H9 (cell line): ENCODE data around the gene STT3B. TPM values are rescaled to one million over a fixed set of nuclear protein-coding genes. Genes with fewer than 3 reads are reported as not detected.

Source experiments
- DNase-seq: peaks from one replicate; pipeline ENCODE4 v3.0.0-alpha.2; 2017
- H2AFZ ChIP-seq: one replicate; pipeline ENCODE4 v1.6.1; 2013; ENCODE audit warnings: mild to moderate bottlenecking, low read length, control low read depth, moderate library complexity
- H2AK5ac ChIP-seq: 2 replicates; pipeline ENCODE4 v1.6.1; 2013; ENCODE audit warnings: low read length, control low read depth, mixed read lengths; ENCODE audit not compliant: insufficient read length
- H2BK120ac ChIP-seq: one replicate; pipeline ENCODE4 v1.6.1; 2013; ENCODE audit warnings: low read depth, mild to moderate bottlenecking, low read length, control low read depth, inconsistent platforms; ENCODE audit not compliant: poor library complexity, severe bottlenecking
- H2BK12ac ChIP-seq: 2 replicates; pipeline ENCODE4 v1.6.1; 2013; ENCODE audit warnings: low read length, control low read depth, mixed read lengths, low read depth; ENCODE audit not compliant: insufficient read length
- H2BK15ac ChIP-seq: 2 replicates; pipeline ENCODE4 v1.6.1; 2013; ENCODE audit warnings: low read depth, low read length, control low read depth
- H2BK20ac ChIP-seq: one replicate; pipeline ENCODE4 v1.6.1; 2013; ENCODE audit warnings: low read depth, mild to moderate bottlenecking, low read length, control low read depth, inconsistent platforms; ENCODE audit not compliant: poor library complexity, severe bottlenecking
- H2BK5ac ChIP-seq: 2 replicates; pipeline ENCODE4 v1.6.1; 2013; ENCODE audit warnings: low read length, control low read depth, mixed read lengths; ENCODE audit not compliant: insufficient read length
- H3K14ac ChIP-seq: 2 replicates; pipeline ENCODE4 v1.6.1; 2013; ENCODE audit warnings: low read length, control low read depth; ENCODE audit not compliant: insufficient read depth
- H3K18ac ChIP-seq: 2 replicates; pipeline ENCODE4 v1.6.1; 2013; ENCODE audit warnings: low read depth, mild to moderate bottlenecking, mixed read lengths, low read length, control low read depth; ENCODE audit not compliant: insufficient read length
- H3K23ac ChIP-seq: 2 replicates; pipeline ENCODE4 v1.6.1; 2013; ENCODE audit warnings: low read length, control low read depth, mixed read lengths, low read depth; ENCODE audit not compliant: insufficient read length
- H3K23me2 ChIP-seq: 2 replicates; pipeline ENCODE4 v1.6.1; 2013; ENCODE audit warnings: low read depth, mild to moderate bottlenecking, mixed read lengths, low read length, control low read depth; ENCODE audit not compliant: insufficient read length, poor library complexity, severe bottlenecking
- H3K27ac ChIP-seq: 2 replicates; pipeline ENCODE4 v1.5.1; 2013; ENCODE audit warnings: low read length, control low read depth, mixed read lengths, low read depth; ENCODE audit not compliant: insufficient read length
- H3K27me3 ChIP-seq: 2 replicates; pipeline ENCODE4 v1.6.1; 2013; ENCODE audit warnings: low read length, control low read depth, inconsistent platforms; ENCODE audit not compliant: insufficient read depth
- H3K4ac ChIP-seq: 2 replicates; pipeline ENCODE4 v1.6.1; 2013; ENCODE audit warnings: low read depth, mild to moderate bottlenecking, control low read depth, inconsistent platforms, low read length, moderate library complexity
- H3K4me1 ChIP-seq: 2 replicates; pipeline ENCODE4 v1.6.1; 2013; ENCODE audit warnings: low read length, control low read depth, inconsistent platforms; ENCODE audit not compliant: insufficient read depth
- H3K4me2 ChIP-seq: 2 replicates; pipeline ENCODE4 v1.6.1; 2013; ENCODE audit warnings: low read length, control low read depth, mixed read lengths; ENCODE audit not compliant: insufficient read length, insufficient read depth
- H3K56ac ChIP-seq: 2 replicates; pipeline ENCODE4 v1.6.1; 2013; ENCODE audit warnings: low read depth, mild to moderate bottlenecking, mixed read lengths, low read length, control low read depth; ENCODE audit not compliant: insufficient read length
- H3K79me1 ChIP-seq: 2 replicates; pipeline ENCODE4 v1.6.1; 2013; ENCODE audit warnings: low read depth, mild to moderate bottlenecking, moderate library complexity, low read length, control low read depth, inconsistent platforms; ENCODE audit not compliant: insufficient read depth, poor library complexity, severe bottlenecking
- H3K79me2 ChIP-seq: 2 replicates; pipeline ENCODE4 v1.6.1; 2013; ENCODE audit warnings: low read length, control low read depth, inconsistent platforms; ENCODE audit not compliant: insufficient read depth
- H3K9ac ChIP-seq: 2 replicates; pipeline ENCODE4 v1.6.1; 2013; ENCODE audit warnings: low read length, control low read depth, mixed read lengths; ENCODE audit not compliant: insufficient read length; ENCODE audit errors: extremely low read depth
- H3K9me3 ChIP-seq: one replicate; pipeline ENCODE4 v1.6.1; 2013; ENCODE audit warnings: low read depth, low read length, inconsistent platforms; ENCODE audit not compliant: control insufficient read depth
- H3T11ph ChIP-seq: one replicate; pipeline ENCODE4 v1.6.1; 2013; ENCODE audit warnings: mild to moderate bottlenecking, low read length, control low read depth, inconsistent platforms
- H4K20me1 ChIP-seq: one replicate; pipeline ENCODE4 v1.6.1; 2013; ENCODE audit not compliant: control insufficient read depth, insufficient read length, insufficient read depth
- H4K5ac ChIP-seq: 2 replicates; pipeline ENCODE4 v1.6.1; 2013; ENCODE audit warnings: low read depth, mild to moderate bottlenecking, mixed read lengths, low read length, control low read depth; ENCODE audit not compliant: insufficient read length
- H4K8ac ChIP-seq: replicated peaks from 2 replicates; pipeline ENCODE4 v1.6.1; 2013; ENCODE audit warnings: low read length, control low read depth, mixed read lengths, low read depth; ENCODE audit not compliant: insufficient read length
- H4K91ac ChIP-seq: 2 replicates; pipeline ENCODE4 v1.6.1; 2013; ENCODE audit warnings: low read depth, mild to moderate bottlenecking, moderate library complexity, mixed read lengths, low read length, control low read depth; ENCODE audit not compliant: insufficient read length
- H3K27ac Mint-ChIP-seq, 3 experiments: 2 replicates in 2 of 3; 3 replicates in 1 of 3; pipeline ENCODE4 v1.8.0; 2020 to 2021; ENCODE audit warnings: mixed read lengths in 3 of 3, mild to moderate bottlenecking in 1 of 3, moderate library complexity in 1 of 3
- H3K27me3 Mint-ChIP-seq: 2 replicates; pipeline ENCODE4 v1.8.0; 2021; ENCODE audit warnings: low read depth, mild to moderate bottlenecking, moderate library complexity, mixed read lengths
- H3K36me3 Mint-ChIP-seq, 3 experiments: 2 replicates in 2 of 3; 3 replicates in 1 of 3; pipeline ENCODE4 v1.8.0; 2020 to 2021; ENCODE audit warnings: low read depth in 3 of 3, mixed read lengths in 3 of 3; ENCODE audit not compliant: insufficient read depth in 1 of 3
- H3K4me1 Mint-ChIP-seq, 2 experiments: 2 replicates each; pipeline ENCODE4 v1.8.0; 2020; ENCODE audit warnings: mixed read lengths in 2 of 2
- H3K4me3 Mint-ChIP-seq, 2 experiments: 2 replicates in 1 of 2; 3 replicates in 1 of 2; pipeline ENCODE4 v1.8.0; 2020 to 2021; ENCODE audit warnings: mild to moderate bottlenecking in 2 of 2, mixed read lengths in 2 of 2, moderate library complexity in 1 of 2
- H3K9me3 Mint-ChIP-seq, 2 experiments: 2 replicates in 1 of 2; 3 replicates in 1 of 2; pipeline ENCODE4 v1.8.0; 2020; ENCODE audit warnings: mild to moderate bottlenecking in 2 of 2, mixed read lengths in 2 of 2, moderate library complexity in 1 of 2
- WGBS: extraction: QIAGEN DNeasy Blood & Tissue Kit; methylation state at CpG from one replicate; pipeline ENCODE4 v1.1.7; 2013; ENCODE audit warnings: missing lambda C conversion rate, low lambda C conversion rate, mixed read lengths; ENCODE audit not compliant: insufficient read length; ENCODE audit errors: extremely low coverage; 5-methylcytosine and 5-hydroxymethylcytosine counted together
- total RNA-seq: library from RNA; stranded (reverse); gene quantifications from 2 replicates; pipeline ENCODE4 v1.2.1, GENCODE V29; 2021
- TF ChIP-seq, protein P1 (sequence below): fragments of 200-600 bp; sonication (generic); conservative IDR thresholded peaks from 3 replicates; pipeline ENCODE4 v1.8.0; 2021; ENCODE audit warnings: antibody characterized with exemption, mild to moderate bottlenecking

STT3B gene
- total RNA-seq, 1 experiment from 2014 or later: 79.9 TPM

DNA sequence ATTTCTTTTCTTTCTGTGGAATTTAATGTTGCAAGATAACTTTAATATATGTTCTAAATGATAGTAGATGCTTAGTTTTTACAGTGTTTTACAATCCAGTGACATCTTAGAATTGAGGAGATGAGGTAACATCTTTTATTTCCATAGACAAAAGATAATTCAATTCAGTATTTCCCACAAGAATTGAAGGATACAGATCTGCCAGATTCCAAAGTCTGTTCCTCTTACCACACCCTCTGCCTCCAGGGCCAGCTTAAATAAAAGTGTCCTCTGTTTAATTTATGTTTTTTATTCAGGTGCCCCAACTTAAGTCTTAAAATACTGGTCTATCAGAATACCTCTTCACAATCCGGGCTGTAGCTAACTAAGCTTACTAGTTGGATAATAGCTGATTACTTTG lies 6.5 kb downstream of the STT3B start:
- Histone ChIP-seq H3K27ac (no peak overlapping the region), H3K23ac (no peak overlapping the region), H3K56ac (no peak overlapping the region), H2BK20ac (no peak overlapping the region), H2AFZ (no peak overlapping the region), H4K8ac (no peak overlapping the region), H2BK15ac (no peak overlapping the region), H3K9me3 (no peaks in the 10 kb centered on the region), H3K14ac (no peak overlapping the region), H2BK5ac (no peak overlapping the region), H3K79me2 (peaks cover 26% of the 10 kb centered on the region; the same call in 1 of the 2 replicates), H3K4me1 (peaks cover 4% of the 10 kb centered on the region; the same call in 1 of the 2 replicates), H2AK5ac (no peak overlapping the region), H4K91ac (no peak overlapping the region), H3T11ph (no peak overlapping the region), H3K4me2 (no peak overlapping the region), H3K23me2 (peaks cover under 1% of the 10 kb centered on the region), H3K27me3 (no peaks in the 10 kb centered on the region), H3K79me1 (no peaks in the 10 kb centered on the region), H3K18ac (no peak overlapping the region), H3K9ac (no peak overlapping the region), H2BK120ac (no peak overlapping the region), H2BK12ac (no peak overlapping the region), H4K20me1 (no peaks in the 10 kb centered on the region), H3K4ac (no peak overlapping the region), H4K5ac (no peak overlapping the region)
- H3K4me1 Mint-ChIP-seq: peaks cover 49 to 59% of the 10 kb centered on the region in 2 experiments
- no peaks in the 10 kb centered on the region for H3K9me3 Mint-ChIP-seq
- H3K36me3 Mint-ChIP-seq: no peaks in the 10 kb centered on the region; a peak in 1 of 7 replicates
- DNase-seq: no peak
- H3K27ac Mint-ChIP-seq: no peak overlapping the region; a peak in 1 of 7 replicates
- no peaks in the 10 kb centered on the region for H3K27me3 Mint-ChIP-seq
- TF ChIP-seq, protein P1, sequence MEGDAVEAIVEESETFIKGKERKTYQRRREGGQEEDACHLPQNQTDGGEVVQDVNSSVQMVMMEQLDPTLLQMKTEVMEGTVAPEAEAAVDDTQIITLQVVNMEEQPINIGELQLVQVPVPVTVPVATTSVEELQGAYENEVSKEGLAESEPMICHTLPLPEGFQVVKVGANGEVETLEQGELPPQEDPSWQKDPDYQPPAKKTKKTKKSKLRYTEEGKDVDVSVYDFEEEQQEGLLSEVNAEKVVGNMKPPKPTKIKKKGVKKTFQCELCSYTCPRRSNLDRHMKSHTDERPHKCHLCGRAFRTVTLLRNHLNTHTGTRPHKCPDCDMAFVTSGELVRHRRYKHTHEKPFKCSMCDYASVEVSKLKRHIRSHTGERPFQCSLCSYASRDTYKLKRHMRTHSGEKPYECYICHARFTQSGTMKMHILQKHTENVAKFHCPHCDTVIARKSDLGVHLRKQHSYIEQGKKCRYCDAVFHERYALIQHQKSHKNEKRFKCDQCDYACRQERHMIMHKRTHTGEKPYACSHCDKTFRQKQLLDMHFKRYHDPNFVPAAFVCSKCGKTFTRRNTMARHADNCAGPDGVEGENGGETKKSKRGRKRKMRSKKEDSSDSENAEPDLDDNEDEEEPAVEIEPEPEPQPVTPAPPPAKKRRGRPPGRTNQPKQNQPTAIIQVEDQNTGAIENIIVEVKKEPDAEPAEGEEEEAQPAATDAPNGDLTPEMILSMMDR: no peak
- WGBS: no CpG with 5 or more reads among the region's 1 CpG
- no peak overlapping the region for H3K4me3 Mint-ChIP-seq
